ENCODE measurements around the gene CA9. TPM values are rescaled to one million over a fixed set of nuclear protein-coding genes. Genes with fewer than 3 reads are reported as not detected.

CA9 gene
- total and polyA plus RNA-seq, 12 donors, result 0.20 to 13.2 (median 0.62) TPM; not detected in 6

DNA sequence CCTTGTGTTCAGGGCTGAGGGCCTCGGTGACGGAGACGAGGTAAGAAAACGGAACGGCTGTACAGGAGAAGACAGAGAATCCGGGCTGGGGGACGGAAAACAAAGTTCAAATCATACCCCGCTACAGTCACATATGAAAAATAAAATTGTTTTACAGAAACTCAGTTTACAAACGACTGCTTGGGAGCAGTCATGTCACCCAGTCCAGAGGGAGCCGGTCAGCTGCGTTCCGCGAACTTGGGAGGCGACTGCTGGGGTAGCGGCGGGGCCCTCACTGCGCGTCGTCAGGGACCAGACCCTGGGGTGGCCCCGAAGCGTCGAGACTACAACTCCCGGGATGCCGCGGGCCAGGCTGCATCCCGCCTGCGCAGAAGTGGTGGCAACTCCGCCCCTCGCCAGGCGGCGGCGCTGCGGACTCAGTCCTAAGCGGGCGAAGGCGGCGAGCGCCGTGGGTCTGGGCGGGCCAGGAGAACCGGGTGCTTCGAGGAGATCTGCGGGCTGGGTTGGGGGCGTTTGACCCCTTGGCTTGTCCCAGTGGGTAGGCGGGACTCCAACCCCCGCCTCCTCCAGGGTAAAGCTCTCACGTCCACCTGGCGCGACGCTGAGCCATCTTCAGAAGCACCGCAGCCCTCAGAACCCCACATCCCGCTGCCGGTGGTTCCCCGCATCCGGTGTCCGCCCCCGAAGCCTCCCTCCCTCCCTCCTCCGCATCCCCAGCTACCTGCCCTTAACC is 27.0 kb upstream of the CA9 start:
- H3K27me3 ChIP-seq, result no peaks in the 10 kb centered on the region
- peak overlapping the region; percentile 71 to 95 (median 82) for H3K27ac ChIP-seq
- 0% methylated on average over 58 of the region's 58 CpGs for WGBS, 2 donors
- peak overlapping the region; percentile 43 to 75 (median 66) for H3K4me3 ChIP-seq
- H3K36me3 ChIP-seq, result no peaks in the 10 kb centered on the region
- DNase-seq, result peak; percentile 93 to 94
- ATAC-seq, result peak; percentile 95 to 97 (median 96)
- peaks cover 0 to 73% (median 12%) of the 10 kb centered on the region in 9 donors for H3K4me1 ChIP-seq
- TF ChIP-seq, protein P1, sequence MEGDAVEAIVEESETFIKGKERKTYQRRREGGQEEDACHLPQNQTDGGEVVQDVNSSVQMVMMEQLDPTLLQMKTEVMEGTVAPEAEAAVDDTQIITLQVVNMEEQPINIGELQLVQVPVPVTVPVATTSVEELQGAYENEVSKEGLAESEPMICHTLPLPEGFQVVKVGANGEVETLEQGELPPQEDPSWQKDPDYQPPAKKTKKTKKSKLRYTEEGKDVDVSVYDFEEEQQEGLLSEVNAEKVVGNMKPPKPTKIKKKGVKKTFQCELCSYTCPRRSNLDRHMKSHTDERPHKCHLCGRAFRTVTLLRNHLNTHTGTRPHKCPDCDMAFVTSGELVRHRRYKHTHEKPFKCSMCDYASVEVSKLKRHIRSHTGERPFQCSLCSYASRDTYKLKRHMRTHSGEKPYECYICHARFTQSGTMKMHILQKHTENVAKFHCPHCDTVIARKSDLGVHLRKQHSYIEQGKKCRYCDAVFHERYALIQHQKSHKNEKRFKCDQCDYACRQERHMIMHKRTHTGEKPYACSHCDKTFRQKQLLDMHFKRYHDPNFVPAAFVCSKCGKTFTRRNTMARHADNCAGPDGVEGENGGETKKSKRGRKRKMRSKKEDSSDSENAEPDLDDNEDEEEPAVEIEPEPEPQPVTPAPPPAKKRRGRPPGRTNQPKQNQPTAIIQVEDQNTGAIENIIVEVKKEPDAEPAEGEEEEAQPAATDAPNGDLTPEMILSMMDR (IDR thresholded peaks at IDR 0.05), result peak; percentile 86 to 99 (median 96)
- intact Hi-C loops (cut with DNase I), result loop anchor here in 6 of 10 donors (2.0 to 10.0 kb wide), 6 partner anchors 39 to 238 kb away; partner anchors contain the start of genes TESK1 (in 4 of the 6) and MSMP (in 1 of the 6)
- H3K9me3 ChIP-seq, result no peaks in the 10 kb centered on the region

DNA sequence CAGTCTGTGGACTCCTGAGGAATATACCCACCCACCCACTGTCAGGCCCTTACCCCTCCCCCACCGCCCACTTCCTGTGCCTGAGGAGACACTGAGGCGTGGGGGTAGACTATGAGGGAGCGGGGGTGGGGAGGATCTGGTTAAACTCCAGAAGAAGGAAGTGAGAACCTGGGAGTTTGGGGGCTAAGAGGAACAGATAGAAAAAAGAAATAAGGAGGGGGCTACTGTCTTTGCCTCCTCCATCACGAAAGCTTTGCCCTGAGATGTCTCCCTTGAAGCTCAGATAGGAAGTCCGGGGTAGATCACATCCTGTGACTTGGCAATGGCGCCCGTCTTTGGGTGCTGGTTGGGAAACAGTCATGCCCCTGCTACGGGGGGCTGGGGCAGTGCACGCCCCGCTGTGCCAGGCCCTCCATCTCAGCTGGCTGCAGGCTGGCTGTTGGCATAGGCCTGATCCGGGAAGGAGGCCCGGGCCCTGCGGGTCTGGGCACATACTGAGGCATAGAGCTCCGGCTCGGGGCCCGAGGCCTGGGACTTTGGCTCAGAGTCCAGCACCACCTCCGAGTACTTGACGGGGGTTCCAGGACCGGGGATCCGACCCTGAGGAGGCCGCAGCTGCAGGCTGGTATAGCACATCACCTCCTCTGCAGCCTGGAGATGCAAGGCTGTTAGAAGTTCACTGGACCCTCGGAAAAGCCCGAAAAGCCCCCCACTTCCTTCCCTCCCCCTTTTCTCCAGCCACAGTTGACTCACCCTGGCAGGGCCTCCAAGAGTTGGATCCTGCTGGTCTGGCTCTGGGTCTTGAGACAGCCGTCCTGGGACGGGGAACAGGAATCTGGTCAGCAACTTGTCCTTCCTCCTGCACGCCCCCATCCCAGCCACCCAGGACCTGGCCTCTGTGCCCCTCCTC is 24.0 kb upstream of the CA9 start:
- 74 to 85% methylated on average over 26 of the region's 26 CpGs for whole genome bisulfite sequencing, 2 donors
- H3K4me3 ChIP-seq, result peak overlapping the region in 3 of 10 donors; percentile 5 to 50 (median 20)
- intact Hi-C loops (cut with DNase I), result loop anchor here (5.0 to 10.0 kb wide), 10 partner anchors 42 to 255 kb away; partner anchors contain the start of genes TESK1 (in 4 of the 10), HINT2 (in 2 of the 10), SPAG8 (in 2 of the 10) and CREB3 (in 1 of the 10)
- no peaks in the 10 kb centered on the region for H3K9me3 ChIP-seq
- H3K36me3 ChIP-seq, result no peaks in the 10 kb centered on the region
- no peak for DNase-seq
- ATAC-seq, result no peak
- no peaks in the 10 kb centered on the region for H3K27me3 ChIP-seq
- peak overlapping the region in 5 of 10 donors; percentile 10 to 85 (median 50) for H3K27ac ChIP-seq
- peaks cover 0 to 72% (median 12%) of the 10 kb centered on the region in 9 donors for H3K4me1 ChIP-seq
- TF ChIP-seq, protein P1 (IDR thresholded peaks at IDR 0.05), result no peak

DNA sequence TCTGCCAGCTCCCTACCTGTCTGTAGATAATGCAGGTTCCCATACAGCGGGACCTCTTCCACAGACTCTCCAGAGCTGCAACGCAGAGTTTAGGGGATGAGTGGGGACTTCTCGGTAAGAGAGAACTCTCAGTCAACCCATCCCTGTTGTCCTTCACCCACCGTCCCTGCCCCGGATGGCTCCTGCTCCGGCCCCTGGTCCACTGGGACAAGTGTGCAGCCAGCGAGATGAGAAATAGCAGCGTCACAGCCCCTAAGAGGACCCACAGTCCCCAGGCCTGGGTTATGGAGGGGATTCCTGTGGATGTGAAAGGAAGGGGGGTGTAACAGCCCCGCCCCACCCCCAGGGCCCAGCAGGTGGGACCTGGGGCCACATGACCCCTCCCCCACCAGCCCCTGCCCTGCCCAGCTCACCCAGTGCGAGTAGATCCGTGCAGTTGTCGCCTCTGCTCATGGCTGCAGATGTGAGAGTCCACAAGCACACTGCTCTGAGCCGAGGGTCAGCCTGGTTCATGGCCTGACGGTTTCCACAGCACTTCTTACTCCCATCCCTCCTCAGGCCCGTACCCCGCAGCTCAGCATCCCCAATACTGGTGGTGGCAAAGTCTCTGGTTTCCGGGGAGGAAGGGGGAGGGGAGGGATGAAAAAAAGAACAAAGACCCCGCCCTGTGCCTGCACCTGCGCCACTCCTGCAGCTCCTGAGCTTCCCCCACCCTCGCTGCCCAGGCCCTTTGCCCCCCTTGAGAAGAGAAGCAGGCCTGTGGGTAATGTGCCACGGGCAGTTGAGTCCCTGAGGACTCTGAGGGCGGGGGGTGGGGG is 23.2 kb upstream of the CA9 start, which contains the start of gene SIT1:
Gene SIT1, minus strand, starts transcription at position 591 of the 818 bp plus-strand sequence. Its CDS starts 78 bp downstream, at position 513.
- TF ChIP-seq, protein P1 (IDR thresholded peaks at IDR 0.05), result no peak
- DNase-seq (no peak), ATAC-seq (no peak)
- intact Hi-C loops (cut with DNase I), result loop anchor here in 5 of 10 donors (5.0 to 10.0 kb wide), 5 partner anchors 46 to 254 kb away; partner anchors contain the start of genes HINT2 (in 2 of the 5), SPAG8 (in 2 of the 5), CREB3 (in 1 of the 5) and HRCT1 (in 1 of the 5)
- peak within 1 kb of the TSS in 5 of 10 donors; percentile 10 to 85 (median 50) for H3K27ac ChIP-seq
- H3K9me3 ChIP-seq, result no peaks in the 10 kb centered on the region
- no peaks in the 10 kb centered on the region for H3K27me3 ChIP-seq
- 67% methylated on average over 22 of the region's 22 CpGs for WGBS, 2 donors
- peak within 1 kb of the TSS in 3 of 10 donors; percentile 5 to 50 (median 20) for H3K4me3 ChIP-seq
- H3K36me3 ChIP-seq, result no peaks in the 10 kb centered on the region
- H3K4me1 ChIP-seq, result peaks cover 0 to 63% (median 12%) of the 10 kb centered on the region in 9 donors

Measured in heart right ventricle (tissue), 16 donors.